ENCODE data around the gene JUNB.

Gene JUNB

GRCh38 chr19:12785431-12786031 is 5.8 kb upstream of the JUNB start:
- no peak for DNase-seq (ENCODE audit: low read depth)
- no peak overlapping the region for H3K4me3 ChIP-seq (ENCODE audit: low read length)
- TF ChIP-seq CTCF (conservative IDR thresholded peaks at IDR 0.05; ENCODE audit: low read length) = no peak

DNA sequence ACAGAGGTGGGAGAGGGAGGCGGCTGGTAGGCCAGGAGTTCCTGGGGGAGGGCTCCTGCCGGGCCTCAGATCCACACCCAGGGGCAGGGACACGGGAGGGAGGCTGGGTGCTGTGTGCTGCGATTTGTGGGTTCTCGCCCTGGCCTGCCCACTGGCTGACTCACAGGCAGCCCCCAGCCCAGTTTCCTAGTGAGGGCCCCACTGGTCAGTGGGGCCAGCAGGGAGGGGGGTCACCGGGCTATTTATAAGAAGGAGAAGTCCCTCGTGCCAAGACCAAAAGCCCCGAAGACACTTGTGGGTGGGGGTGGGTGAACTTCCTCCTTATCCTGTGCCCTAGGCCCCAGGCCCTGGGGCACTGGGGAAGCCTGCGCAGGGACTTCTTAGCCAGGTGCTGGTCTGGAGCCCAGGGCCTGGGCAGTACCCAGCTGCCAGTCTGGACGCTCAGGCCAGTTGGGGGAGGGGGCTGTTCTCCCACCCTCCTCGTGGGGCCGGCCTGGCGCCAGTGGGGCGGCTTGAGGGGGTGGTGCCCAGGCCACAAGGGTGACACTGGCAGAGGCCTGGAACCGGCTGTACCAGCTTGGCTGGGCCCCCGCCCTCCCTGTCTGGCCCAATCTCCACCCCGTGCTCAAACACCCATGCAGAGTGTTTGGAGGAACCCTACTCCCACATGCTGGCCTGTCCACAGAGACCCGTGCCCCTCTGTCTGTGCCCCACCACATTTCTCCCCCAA is 5.0 kb upstream of the JUNB start:
- no peak for DNase-seq (ENCODE audit: low read depth)
- H3K4me3 ChIP-seq (ENCODE audit: low read length) = no peak overlapping the region
- no peak for TF ChIP-seq CTCF (conservative IDR thresholded peaks at IDR 0.05; ENCODE audit: low read length)

- no peak for DNase-seq (ENCODE audit: low read depth)
- no peak overlapping the region for H3K4me3 ChIP-seq (ENCODE audit: low read length)
Observed at GRCh38 chr19:12786952-12787351, 4.3 kb upstream of the JUNB start.

DNA sequence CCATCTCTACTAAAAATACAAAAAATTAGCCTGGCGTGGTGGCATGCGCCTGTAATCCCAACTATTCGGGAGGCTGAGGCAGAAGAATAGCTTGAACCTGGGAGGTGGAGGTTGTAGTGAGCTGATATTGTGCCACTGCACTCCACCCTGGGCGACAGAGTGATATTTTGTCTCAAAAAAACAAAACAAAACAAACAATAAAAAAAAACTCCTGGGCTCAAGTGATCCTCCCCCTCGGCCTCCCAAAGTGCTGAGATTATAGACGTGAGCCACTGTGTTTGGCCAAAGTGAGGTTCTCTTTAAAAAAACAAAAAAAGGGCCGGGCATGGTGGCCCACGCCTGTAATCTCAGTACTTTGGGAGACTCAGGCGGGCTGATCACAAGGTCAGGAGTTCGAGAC is 3.8 kb upstream of the JUNB start:
- no peak for DNase-seq (ENCODE audit: low read depth)
- no peak for TF ChIP-seq CTCF (conservative IDR thresholded peaks at IDR 0.05; ENCODE audit: low read length)
- no peak overlapping the region for H3K4me3 ChIP-seq (ENCODE audit: low read length)

More at GRCh38 chr19:12786952-12787351, 4.3 kb upstream of the JUNB start:
- TF ChIP-seq CTCF (conservative IDR thresholded peaks at IDR 0.05; ENCODE audit: low read length) = no peak

GRCh38 chr19:12788042-12788681 is 3.1 kb upstream of the JUNB start:
- peak overlapping the region; percentile 99 for H3K4me3 ChIP-seq (ENCODE audit: low read length)
- no peak for TF ChIP-seq CTCF (conservative IDR thresholded peaks at IDR 0.05; ENCODE audit: low read length)
- no peak for DNase-seq (ENCODE audit: low read depth)

DNA sequence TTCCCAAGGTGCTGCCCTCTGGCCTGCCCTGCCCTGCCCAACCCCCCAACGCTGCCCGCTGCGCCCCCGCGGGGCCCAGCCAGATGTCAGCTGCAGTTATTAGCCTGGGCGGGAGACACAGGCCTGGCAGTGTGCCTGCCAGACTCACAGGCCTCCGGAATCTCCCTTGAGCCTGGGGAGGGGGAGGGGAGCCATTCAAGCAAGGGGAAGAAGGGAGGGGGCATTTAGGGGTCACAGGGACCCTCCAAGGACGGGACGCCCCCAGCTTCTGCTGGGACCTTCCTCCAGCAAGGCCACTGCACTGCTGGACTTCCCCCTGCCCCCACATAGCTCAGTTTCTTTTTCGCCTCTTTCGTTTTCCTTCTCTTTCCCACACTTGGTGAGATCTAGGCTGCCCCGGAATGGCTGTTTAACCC is 2.6 kb upstream of the JUNB start:
- peak; percentile 72 for DNase-seq (ENCODE audit: low read depth)
- TF ChIP-seq CTCF (conservative IDR thresholded peaks at IDR 0.05; ENCODE audit: low read length) = no peak

More for the DNA sequence above, 2.6 kb upstream of the JUNB start:
- peak overlapping the region; percentile 99 for H3K4me3 ChIP-seq (ENCODE audit: low read length)
